Lower lobe of right lung (tissue), 2 donors: ENCODE measurements around the gene WASF3. TPM values are rescaled to one million over a fixed set of nuclear protein-coding genes. Genes with fewer than 3 reads are reported as not detected.

Source experiments
- ATAC-seq, 2 donors: fragments of 200-7000 bp; cut with Tn5 transposase; one replicate each; pipeline ENCODE4 v1.9.1; 2020 to 2022; ENCODE audit warnings: mild to moderate bottlenecking in 2 of 2, moderate library complexity in 2 of 2
- DNase-seq: peaks from one replicate; pipeline ENCODE4 v3.0.0-alpha.2; 2020
- H3K27ac ChIP-seq: fragments of 200-600 bp; one replicate; pipeline ENCODE4 v1.8.0; 2022
- H3K27me3 ChIP-seq: fragments of 200-600 bp; one replicate; pipeline ENCODE4 v1.8.0; 2022; ENCODE audit warnings: low read depth
- H3K36me3 ChIP-seq: fragments of 200-600 bp; one replicate; pipeline ENCODE4 v1.8.0; 2022; ENCODE audit warnings: mild to moderate bottlenecking
- H3K4me1 ChIP-seq: fragments of 200-600 bp; one replicate; pipeline ENCODE4 v1.8.0; 2022
- H3K4me3 ChIP-seq: fragments of 200-600 bp; one replicate; pipeline ENCODE4 v1.8.0; 2022; ENCODE audit warnings: mild to moderate bottlenecking
- H3K9me3 ChIP-seq: fragments of 200-600 bp; one replicate; pipeline ENCODE4 v1.8.0; 2022
- intact Hi-C: fragments of 100-400 bp; cut with DNase I; formaldehyde crosslinking; loops from one replicate; pipeline ENCODE4 v1.11.0; 2022
- total RNA-seq: library from RNA; stranded (reverse); fragmentation: NEBNext Ultra II Directional; extraction: Animal tissue kit (Norgen Biotek cat#: 25700); gene quantifications from one replicate; pipeline ENCODE4 v1.2.1, GENCODE V29; 2021
- TF ChIP-seq, protein P1 (sequence below): fragments of 200-600 bp; IDR thresholded peaks from one replicate; pipeline ENCODE4 v1.8.0; 2022; ENCODE audit warnings: antibody characterized with exemption, mild to moderate bottlenecking
- donor health status: DM: no; HTN: yes; CAD: no; lungs with severe emphysema.

WASF3 gene
- total RNA-seq, 1 donor from 2014 or later, result 15.4 TPM

DNA sequence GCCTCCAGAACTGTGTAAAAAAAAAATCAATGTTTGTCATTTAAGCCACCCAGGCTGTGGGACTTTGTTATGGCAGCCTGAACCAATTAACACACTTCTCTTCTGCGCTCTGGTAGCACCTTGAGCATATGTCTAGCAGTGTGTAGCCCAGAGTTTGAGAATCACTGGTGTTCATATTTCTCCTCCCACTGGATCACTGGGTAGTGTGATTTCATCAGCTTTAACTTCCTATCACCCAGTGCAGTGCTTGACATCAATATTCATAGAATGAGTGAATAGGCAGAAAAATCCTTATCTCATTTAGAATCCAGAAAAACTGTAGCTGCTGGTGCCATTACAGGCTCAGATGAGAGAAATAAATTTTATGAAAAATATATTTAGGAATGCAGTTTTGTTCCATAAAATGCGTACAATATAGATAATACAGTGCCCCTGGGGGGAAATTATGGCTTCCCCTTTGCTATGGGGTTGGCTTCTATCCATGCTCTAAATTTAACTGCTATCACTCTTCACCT lies 30.7 kb upstream of the WASF3 start:
- Histone ChIP-seq H3K4me3 (no peak overlapping the region), H3K9me3 (no peaks in the 10 kb centered on the region), H3K27ac (no peak overlapping the region), H3K36me3 (no peaks in the 10 kb centered on the region), H3K4me1 (no peaks in the 10 kb centered on the region), H3K27me3 (no peaks in the 10 kb centered on the region)
- intact Hi-C loops, result no loop called here
- DNase-seq (no peak), ATAC-seq (no peak)
- TF ChIP-seq, protein P1, sequence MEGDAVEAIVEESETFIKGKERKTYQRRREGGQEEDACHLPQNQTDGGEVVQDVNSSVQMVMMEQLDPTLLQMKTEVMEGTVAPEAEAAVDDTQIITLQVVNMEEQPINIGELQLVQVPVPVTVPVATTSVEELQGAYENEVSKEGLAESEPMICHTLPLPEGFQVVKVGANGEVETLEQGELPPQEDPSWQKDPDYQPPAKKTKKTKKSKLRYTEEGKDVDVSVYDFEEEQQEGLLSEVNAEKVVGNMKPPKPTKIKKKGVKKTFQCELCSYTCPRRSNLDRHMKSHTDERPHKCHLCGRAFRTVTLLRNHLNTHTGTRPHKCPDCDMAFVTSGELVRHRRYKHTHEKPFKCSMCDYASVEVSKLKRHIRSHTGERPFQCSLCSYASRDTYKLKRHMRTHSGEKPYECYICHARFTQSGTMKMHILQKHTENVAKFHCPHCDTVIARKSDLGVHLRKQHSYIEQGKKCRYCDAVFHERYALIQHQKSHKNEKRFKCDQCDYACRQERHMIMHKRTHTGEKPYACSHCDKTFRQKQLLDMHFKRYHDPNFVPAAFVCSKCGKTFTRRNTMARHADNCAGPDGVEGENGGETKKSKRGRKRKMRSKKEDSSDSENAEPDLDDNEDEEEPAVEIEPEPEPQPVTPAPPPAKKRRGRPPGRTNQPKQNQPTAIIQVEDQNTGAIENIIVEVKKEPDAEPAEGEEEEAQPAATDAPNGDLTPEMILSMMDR, result no peak

DNA sequence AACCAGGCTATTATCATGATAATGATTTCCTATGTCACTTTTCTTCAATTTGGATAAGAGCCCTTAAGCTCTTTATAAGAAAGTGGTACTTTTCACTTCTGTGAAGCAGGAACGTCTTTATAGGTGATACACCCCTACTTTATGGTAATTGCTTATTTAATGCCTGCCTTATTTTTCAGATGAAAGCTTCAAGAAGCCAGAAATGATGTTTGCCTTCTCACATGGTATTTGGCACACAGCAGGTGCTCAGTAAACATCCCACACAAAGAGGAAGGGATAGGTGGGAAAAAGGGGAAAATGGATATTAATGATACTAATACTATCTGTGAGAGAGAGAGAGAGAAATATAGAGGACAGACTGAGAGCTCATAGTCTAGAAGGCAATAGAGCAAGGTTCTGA lies 29.0 kb upstream of the WASF3 start:
- ATAC-seq, result no peak
- Histone ChIP-seq H3K4me3 (no peak overlapping the region), H3K4me1 (no peaks in the 10 kb centered on the region), H3K27ac (no peak overlapping the region), H3K9me3 (no peaks in the 10 kb centered on the region), H3K27me3 (no peaks in the 10 kb centered on the region), H3K36me3 (no peaks in the 10 kb centered on the region)
- no peak for DNase-seq
- TF ChIP-seq, protein P1, result no peak
- intact Hi-C loops, result no loop called here

DNA sequence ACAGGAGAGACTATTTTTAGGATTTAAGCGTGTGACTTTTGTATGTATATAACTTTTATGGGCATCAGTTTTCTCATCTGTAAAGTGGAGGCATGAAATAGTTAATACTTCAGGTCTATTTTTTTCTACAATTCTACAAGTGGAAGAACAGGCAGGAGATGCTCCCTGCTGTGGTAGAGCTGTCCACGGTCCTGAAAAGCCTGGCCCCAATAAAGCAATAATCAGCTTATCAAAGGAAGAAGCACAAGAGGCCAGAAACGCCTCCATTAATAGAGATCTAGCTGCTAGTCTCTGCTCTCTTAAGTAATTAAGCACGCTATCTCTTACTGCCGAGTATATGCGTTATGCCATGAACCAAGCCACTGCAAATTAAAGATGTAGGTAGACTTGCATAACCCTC lies 28.0 kb upstream of the WASF3 start:
- intact Hi-C loops, result no loop called here
- Histone ChIP-seq H3K9me3 (no peaks in the 10 kb centered on the region), H3K27ac (no peak overlapping the region), H3K27me3 (no peaks in the 10 kb centered on the region), H3K4me3 (no peak overlapping the region), H3K36me3 (no peaks in the 10 kb centered on the region), H3K4me1 (no peaks in the 10 kb centered on the region)
- DNase-seq (no peak), ATAC-seq (no peak)
- TF ChIP-seq, protein P1, result no peak

DNA sequence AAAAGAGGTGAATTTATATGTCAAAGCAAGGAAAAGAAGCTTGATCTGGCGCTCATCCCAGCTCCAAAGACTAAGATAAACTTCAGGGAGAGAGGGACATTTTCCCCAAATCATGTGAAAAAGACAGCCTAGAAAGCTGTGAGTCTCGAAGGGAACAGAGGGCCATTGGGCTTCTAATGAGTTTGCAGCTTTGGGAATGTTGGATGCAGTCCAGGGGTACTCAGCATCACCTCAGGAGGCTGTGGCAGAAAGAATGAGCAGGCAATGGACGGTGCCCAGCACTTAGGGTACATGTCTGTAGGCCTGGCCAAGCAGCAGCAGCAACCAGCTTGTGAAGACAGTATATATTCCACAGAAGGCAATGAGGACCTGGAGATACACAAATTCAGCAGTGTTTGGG lies 25.7 kb upstream of the WASF3 start:
- Histone ChIP-seq H3K27me3 (no peaks in the 10 kb centered on the region), H3K27ac (no peak overlapping the region), H3K4me3 (no peak overlapping the region), H3K4me1 (no peaks in the 10 kb centered on the region), H3K9me3 (no peaks in the 10 kb centered on the region), H3K36me3 (no peaks in the 10 kb centered on the region)
- intact Hi-C loops, result no loop called here
- TF ChIP-seq, protein P1, result no peak
- ATAC-seq (no peak), DNase-seq (no peak)

DNA sequence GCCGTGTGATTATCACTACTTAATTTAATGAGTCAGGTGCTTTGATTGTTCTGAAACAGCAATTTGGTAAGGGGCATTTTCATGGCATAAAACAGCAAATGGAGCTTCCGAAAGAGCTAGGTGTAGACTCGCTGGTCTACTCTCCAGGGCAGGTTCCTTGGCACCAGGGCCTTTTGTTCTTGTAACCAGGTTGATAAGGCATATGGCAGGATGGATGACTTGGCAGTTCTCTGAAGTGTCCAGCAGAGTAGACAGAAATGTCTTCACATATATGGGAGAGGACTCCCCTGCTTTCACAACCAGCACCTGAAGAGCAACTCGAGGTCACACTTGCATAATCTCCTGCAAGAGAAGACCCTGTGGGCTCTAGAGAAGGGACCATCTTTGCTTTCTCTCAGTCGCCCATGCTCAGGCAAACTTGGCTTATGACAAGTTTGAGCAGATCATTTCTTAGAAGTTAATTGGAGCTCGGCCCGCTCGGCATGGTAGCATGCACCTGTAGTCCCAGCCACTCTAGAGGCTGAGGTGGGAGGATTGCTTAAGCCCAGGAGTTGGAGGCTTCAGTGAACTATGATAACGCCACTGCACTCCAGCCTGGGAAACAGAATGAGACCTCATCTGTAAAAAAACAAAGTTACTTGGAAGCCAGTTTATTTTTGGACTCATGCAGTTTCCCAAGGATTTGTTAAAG lies 23.3 kb upstream of the WASF3 start:
- TF ChIP-seq, protein P1, result no peak

More for the DNA sequence above, 23.3 kb upstream of the WASF3 start:
- H3K36me3 ChIP-seq, result no peaks in the 10 kb centered on the region
- DNase-seq (no peak), ATAC-seq (no peak)
- intact Hi-C loops, result no loop called here
- H3K4me3 ChIP-seq, result no peak overlapping the region
- no peak overlapping the region for H3K27ac ChIP-seq
- no peaks in the 10 kb centered on the region for H3K4me1 ChIP-seq
- no peaks in the 10 kb centered on the region for H3K27me3 ChIP-seq
- H3K9me3 ChIP-seq, result no peaks in the 10 kb centered on the region
